A673 (cell line): ENCODE data around the gene TMEM87A.

Source experiments
- CTCF ChIP-seq: fragments of 300-800, 200-600 bp; sonication (generic); conservative IDR thresholded peaks from 2 replicates; pipeline ENCODE4 v1.5.1; 2017; ENCODE audit warnings: low read depth, mild to moderate bottlenecking, antibody characterized with exemption, low read length, moderate library complexity, mixed read lengths
- EZH2 ChIP-seq: fragments of 200-600 bp; sonication (generic); IDR thresholded peaks from 2 replicates; pipeline ENCODE4 v1.6.1; 2017; ENCODE audit warnings: borderline replicate concordance, low read depth, mild to moderate bottlenecking, mixed read lengths, antibody characterized with exemption, low read length; ENCODE audit not compliant: poor library complexity, severe bottlenecking

- TF ChIP-seq CTCF (no peak), EZH2 (no peak)
Observed at GRCh38 chr15:42284551-42284950, 11.3 kb upstream of the TMEM87A start.
